Naive B cell (primary cell): ENCODE measurements around the gene LRRTM4. TPM values are rescaled to one million over a fixed set of nuclear protein-coding genes. Genes with fewer than 3 reads are reported as not detected.
"Not testable (repeated sequence)": the region's sequence is repeated elsewhere in the genome, so short reads cannot be mapped to it uniquely, and the experiment has no call there.

ENCODE experiments used
- ATAC-seq, 2 donors: fragments of 150-1000 bp; cut with Tn5 transposase; 2 replicates each; pipeline ENCODE4 v1.10.0; 2021; ENCODE audit warnings: low read depth in 2 of 2, mild to moderate bottlenecking in 2 of 2, moderate library complexity in 2 of 2
- DNase-seq: peaks from one replicate; pipeline ENCODE4 v3.0.0; 2022
- H3K27ac Mint-ChIP-seq, 6 donors: one replicate each; pipeline ENCODE4 v1.8.0; 2020 to 2022; ENCODE audit warnings: mild to moderate bottlenecking in 6 of 6, mixed read lengths in 6 of 6, moderate library complexity in 5 of 6, inconsistent platforms in 2 of 6
- H3K27me3 Mint-ChIP-seq, 3 donors: one replicate each; pipeline ENCODE4 v1.8.0; 2021 to 2022; ENCODE audit warnings: mixed read lengths in 3 of 3, mild to moderate bottlenecking in 1 of 3
- H3K36me3 Mint-ChIP-seq, 2 donors: one replicate each; pipeline ENCODE4 v1.8.0; 2020 to 2022; ENCODE audit warnings: mixed read lengths in 2 of 2, inconsistent platforms in 1 of 2, mild to moderate bottlenecking in 1 of 2
- H3K4me1 Mint-ChIP-seq, 3 donors: one replicate each; pipeline ENCODE4 v1.8.0; 2020 to 2022; ENCODE audit warnings: mixed read lengths in 3 of 3, inconsistent platforms in 1 of 3, mild to moderate bottlenecking in 1 of 3, moderate library complexity in 1 of 3
- H3K4me3 Mint-ChIP-seq, 8 donors: one replicate each; pipeline ENCODE4 v1.8.0; 2020 to 2022; ENCODE audit warnings: mild to moderate bottlenecking in 8 of 8, mixed read lengths in 8 of 8, moderate library complexity in 8 of 8, inconsistent platforms in 2 of 8
- H3K9me3 Mint-ChIP-seq, 7 donors: one replicate each; pipeline ENCODE4 v1.8.0; 2020 to 2022; ENCODE audit warnings: mixed read lengths in 7 of 7, mild to moderate bottlenecking in 5 of 7, inconsistent platforms in 2 of 7, moderate library complexity in 1 of 7
- polyA plus RNA-seq, 6 donors: library from polyadenylated mRNA; unstranded; fragments of 300-500 nt; fragmentation: Illumina TruSeq; gene quantifications; one replicate each; pipeline ENCODE4 v1.2.3, GENCODE V29; 2021; ENCODE audit warnings: low read depth in 6 of 6

LRRTM4 gene
- polyA plus RNA-seq, 6 donors from 2014 or later, result not detected

GRCh38 chr2:76781313-76781712, 740.9 kb downstream of the LRRTM4 start:
- not testable (repeated sequence) for H3K4me1 Mint-ChIP-seq, H3K4me3 Mint-ChIP-seq, DNase-seq, H3K27me3 Mint-ChIP-seq, H3K27ac Mint-ChIP-seq, ATAC-seq, H3K36me3 Mint-ChIP-seq
- H3K9me3 Mint-ChIP-seq, result peaks cover 0 to 11% (median 4%) of the 10 kb centered on the region in 7 donors

DNA sequence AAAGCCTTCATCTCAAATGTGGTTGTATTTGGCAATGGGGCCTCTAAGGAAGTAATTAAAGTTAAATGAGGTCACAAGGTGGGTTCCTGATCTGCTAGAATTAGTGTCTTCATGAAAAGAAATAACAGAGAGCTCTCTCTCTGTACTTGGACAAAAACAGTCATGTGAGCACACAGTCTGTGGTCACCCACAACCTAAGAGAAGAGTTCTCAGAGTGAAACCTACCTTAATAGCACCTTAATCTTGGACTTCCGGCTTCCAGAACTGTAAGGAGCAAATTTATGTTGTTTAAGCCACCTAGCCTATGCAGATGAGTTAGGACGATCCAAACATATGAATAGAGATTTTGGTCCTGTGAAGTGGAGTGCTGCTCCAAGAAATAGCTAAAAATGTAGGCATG, 758.9 kb downstream of the LRRTM4 start:
- H3K4me1 Mint-ChIP-seq, result no peaks in the 10 kb centered on the region
- H3K27ac Mint-ChIP-seq, result no peak overlapping the region
- no peak overlapping the region for H3K4me3 Mint-ChIP-seq
- ATAC-seq, result no peak
- no peak for DNase-seq
- no peaks in the 10 kb centered on the region for H3K36me3 Mint-ChIP-seq
- H3K27me3 Mint-ChIP-seq, result no peaks in the 10 kb centered on the region
- peaks cover 0 to 9% (median 1%) of the 10 kb centered on the region in 7 donors for H3K9me3 Mint-ChIP-seq

DNA sequence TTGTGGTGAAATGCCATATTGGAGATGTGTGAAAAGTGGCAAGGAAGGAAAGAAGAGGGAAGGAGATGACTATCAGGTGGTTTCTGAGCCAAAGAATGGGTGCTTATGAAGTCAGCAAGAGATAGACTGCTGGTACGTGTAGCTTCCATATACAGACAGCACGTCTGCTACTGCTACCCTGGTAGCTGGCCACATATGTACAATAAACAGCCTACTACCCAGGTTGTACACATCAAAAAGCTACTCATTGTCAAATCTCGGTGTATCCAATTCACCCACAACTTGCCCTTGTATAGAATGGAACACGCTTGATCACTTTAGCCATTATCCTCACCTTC, 761.8 kb downstream of the LRRTM4 start:
- H3K27ac Mint-ChIP-seq, result no peak overlapping the region
- DNase-seq, result no peak
- no peak for ATAC-seq
- no peak overlapping the region for H3K4me3 Mint-ChIP-seq
- peaks cover 0 to 9% (median 4%) of the 10 kb centered on the region in 7 donors for H3K9me3 Mint-ChIP-seq
- no peaks in the 10 kb centered on the region for H3K36me3 Mint-ChIP-seq
- no peaks in the 10 kb centered on the region for H3K27me3 Mint-ChIP-seq
- no peaks in the 10 kb centered on the region for H3K4me1 Mint-ChIP-seq

GRCh38 chr2:76759634-76760366, 762.4 kb downstream of the LRRTM4 start:
- H3K9me3 Mint-ChIP-seq, result peaks cover 0 to 9% (median 4%) of the 10 kb centered on the region in 7 donors
- H3K4me1 Mint-ChIP-seq, result no peaks in the 10 kb centered on the region
- ATAC-seq (no peak), DNase-seq (no peak)
- no peak overlapping the region for H3K27ac Mint-ChIP-seq
- no peak overlapping the region for H3K4me3 Mint-ChIP-seq
- no peaks in the 10 kb centered on the region for H3K36me3 Mint-ChIP-seq
- H3K27me3 Mint-ChIP-seq, result no peaks in the 10 kb centered on the region

- Mint-ChIP-seq H3K4me3 (no peak overlapping the region), H3K36me3 (no peaks in the 10 kb centered on the region), H3K27ac (no peak overlapping the region), H3K27me3 (no peaks in the 10 kb centered on the region), H3K9me3 (peaks cover 0 to 3% (median 0%) of the 10 kb centered on the region in 7 donors), H3K4me1 (no peaks in the 10 kb centered on the region)
- ATAC-seq (no peak), DNase-seq (no peak)
Observed at GRCh38 chr2:76752506-76752905, 769.7 kb downstream of the LRRTM4 start.

- DNase-seq (no peak), ATAC-seq (no peak)
- H3K9me3 Mint-ChIP-seq, result peaks cover 0 to 4% (median 1%) of the 10 kb centered on the region in 7 donors
- H3K36me3 Mint-ChIP-seq, result no peaks in the 10 kb centered on the region
- H3K4me1 Mint-ChIP-seq, result no peaks in the 10 kb centered on the region
- H3K27me3 Mint-ChIP-seq, result no peaks in the 10 kb centered on the region
- H3K4me3 Mint-ChIP-seq, result no peak overlapping the region
- H3K27ac Mint-ChIP-seq, result no peak overlapping the region
Observed at GRCh38 chr2:76749858-76750257, 772.3 kb downstream of the LRRTM4 start.

GRCh38 chr2:76748581-76749296, 773.4 kb downstream of the LRRTM4 start:
- peaks cover 0 to 4% (median 1%) of the 10 kb centered on the region in 7 donors for H3K9me3 Mint-ChIP-seq
- H3K27ac Mint-ChIP-seq, result no peak overlapping the region
- no peaks in the 10 kb centered on the region for H3K4me1 Mint-ChIP-seq
- ATAC-seq, result no peak
- H3K4me3 Mint-ChIP-seq, result no peak overlapping the region
- H3K36me3 Mint-ChIP-seq, result no peaks in the 10 kb centered on the region
- no peaks in the 10 kb centered on the region for H3K27me3 Mint-ChIP-seq
- DNase-seq, result no peak

DNA sequence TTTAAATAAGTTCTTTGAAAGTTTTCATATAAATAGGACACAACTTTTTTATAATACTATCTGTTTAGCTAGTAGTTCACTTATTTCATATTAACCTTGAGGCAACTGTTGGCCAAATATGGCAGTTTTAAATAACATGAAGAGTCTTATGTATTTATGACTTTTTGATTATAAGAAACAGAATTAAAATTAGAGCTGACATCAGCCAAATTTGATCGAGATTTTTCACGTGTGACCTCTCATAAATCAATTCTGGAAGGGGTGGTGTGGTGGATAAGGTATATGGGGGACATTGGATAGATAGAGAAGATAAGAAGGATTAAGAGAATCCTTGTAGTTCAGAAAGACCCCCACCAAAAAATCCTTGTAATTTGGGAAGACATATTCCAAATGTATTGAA, 776.6 kb downstream of the LRRTM4 start:
- no peaks in the 10 kb centered on the region for H3K4me1 Mint-ChIP-seq
- H3K27ac Mint-ChIP-seq, result no peak overlapping the region
- ATAC-seq (no peak), DNase-seq (no peak)
- no peaks in the 10 kb centered on the region for H3K27me3 Mint-ChIP-seq
- no peak overlapping the region for H3K4me3 Mint-ChIP-seq
- H3K9me3 Mint-ChIP-seq, result peaks cover 0 to 4% (median 1%) of the 10 kb centered on the region in 7 donors
- no peaks in the 10 kb centered on the region for H3K36me3 Mint-ChIP-seq

GRCh38 chr2:76737607-76738006, 784.6 kb downstream of the LRRTM4 start:
- Mint-ChIP-seq H3K9me3 (peaks cover 0 to 1% (median 0%) of the 10 kb centered on the region in 7 donors), H3K4me3 (no peak overlapping the region), H3K36me3 (no peaks in the 10 kb centered on the region), H3K27ac (peak overlapping the region in 1 of 6 donors; percentile 7), H3K27me3 (no peaks in the 10 kb centered on the region), H3K4me1 (no peaks in the 10 kb centered on the region)
- no peak for ATAC-seq
- no peak for DNase-seq

DNA sequence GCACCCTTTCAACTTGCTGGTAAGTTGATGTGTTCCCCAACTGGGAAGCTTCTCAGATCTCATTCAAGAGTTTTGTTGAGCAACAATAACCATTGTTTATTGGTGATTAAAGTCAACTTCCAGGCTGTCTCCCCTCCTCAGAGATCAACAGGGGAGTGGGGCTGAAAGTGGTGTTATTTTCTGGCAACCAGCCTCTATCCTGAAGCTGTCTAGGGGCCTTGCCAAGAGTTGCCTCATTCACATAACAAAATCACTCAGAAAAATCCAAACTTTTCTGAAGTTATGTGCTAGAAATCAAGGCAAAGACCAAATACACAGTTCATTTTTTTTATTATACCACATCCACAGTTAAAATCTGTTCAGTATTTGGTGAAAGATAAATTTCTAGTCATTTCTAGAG, 788.4 kb downstream of the LRRTM4 start:
- H3K27ac Mint-ChIP-seq, result no peak overlapping the region
- no peak for ATAC-seq
- no peaks in the 10 kb centered on the region for H3K27me3 Mint-ChIP-seq
- DNase-seq, result no peak
- H3K4me1 Mint-ChIP-seq, result no peaks in the 10 kb centered on the region
- peaks cover 0 to 7% (median 0%) of the 10 kb centered on the region in 7 donors for H3K9me3 Mint-ChIP-seq
- H3K4me3 Mint-ChIP-seq, result no peak overlapping the region
- H3K36me3 Mint-ChIP-seq, result no peaks in the 10 kb centered on the region

DNA sequence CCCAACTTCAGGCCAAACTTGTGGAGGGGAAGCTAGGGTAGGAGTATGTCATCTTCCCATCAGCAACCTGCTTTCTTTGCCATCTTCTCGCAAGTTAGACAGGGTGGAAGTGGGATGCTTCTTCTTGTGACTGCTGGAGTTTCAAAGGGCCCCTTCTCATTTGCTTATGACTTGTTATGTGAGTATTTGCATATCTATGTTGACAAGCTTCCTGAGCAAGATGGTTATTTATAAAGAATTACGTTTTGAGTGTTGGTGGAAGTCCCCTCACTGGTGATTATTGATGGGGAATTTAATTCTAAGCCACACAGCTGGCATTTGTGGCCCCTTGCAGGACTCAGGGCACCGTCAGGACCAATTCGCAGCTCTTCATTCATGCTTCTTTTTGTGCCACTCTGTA, 791.0 kb downstream of the LRRTM4 start:
- H3K9me3 Mint-ChIP-seq, result peaks cover 0 to 9% (median 0%) of the 10 kb centered on the region in 7 donors
- H3K27me3 Mint-ChIP-seq, result no peaks in the 10 kb centered on the region
- H3K27ac Mint-ChIP-seq, result no peak overlapping the region
- H3K4me3 Mint-ChIP-seq, result no peak overlapping the region
- DNase-seq (no peak), ATAC-seq (no peak)
- H3K36me3 Mint-ChIP-seq, result no peaks in the 10 kb centered on the region
- H3K4me1 Mint-ChIP-seq, result no peaks in the 10 kb centered on the region

DNA sequence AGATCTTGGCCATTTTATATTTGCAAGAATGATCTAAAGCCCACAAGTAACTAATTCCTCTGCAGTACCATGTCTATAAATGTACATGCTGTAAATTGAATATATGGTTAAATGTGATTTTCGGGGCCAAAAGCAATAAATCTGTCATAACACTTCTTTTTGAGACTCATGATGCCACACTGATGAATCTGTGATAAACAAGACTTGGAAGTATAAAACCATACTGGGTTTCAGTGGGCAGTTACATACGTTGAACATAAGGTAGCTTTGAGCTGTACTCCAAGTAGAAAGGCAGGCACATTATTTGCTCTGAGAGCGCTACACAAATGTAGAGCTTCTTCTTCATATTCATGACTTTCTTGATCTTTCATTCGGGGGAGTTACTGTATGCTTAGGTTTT, 792.2 kb downstream of the LRRTM4 start:
- Mint-ChIP-seq H3K9me3 (peaks cover 0 to 9% (median 2%) of the 10 kb centered on the region in 7 donors), H3K27ac (no peak overlapping the region), H3K27me3 (no peaks in the 10 kb centered on the region), H3K36me3 (no peaks in the 10 kb centered on the region), H3K4me3 (no peak overlapping the region), H3K4me1 (no peaks in the 10 kb centered on the region)
- DNase-seq, result no peak
- ATAC-seq, result no peak

- DNase-seq (no peak), ATAC-seq (no peak)
- Mint-ChIP-seq H3K4me3 (no peak overlapping the region), H3K27ac (no peak overlapping the region), H3K4me1 (no peaks in the 10 kb centered on the region), H3K36me3 (no peaks in the 10 kb centered on the region), H3K9me3 (peaks cover 0 to 5% (median 2%) of the 10 kb centered on the region in 7 donors), H3K27me3 (no peaks in the 10 kb centered on the region)
Observed at GRCh38 chr2:76721226-76721625, 801.0 kb downstream of the LRRTM4 start.

GRCh38 chr2:76713312-76713711, 808.9 kb downstream of the LRRTM4 start:
- Mint-ChIP-seq H3K36me3 (no peaks in the 10 kb centered on the region), H3K9me3 (peaks cover 0 to 10% (median 3%) of the 10 kb centered on the region in 7 donors), H3K27me3 (no peaks in the 10 kb centered on the region), H3K4me3 (no peak overlapping the region), H3K4me1 (no peaks in the 10 kb centered on the region), H3K27ac (no peak overlapping the region)
- ATAC-seq, result no peak
- no peak for DNase-seq
